HG03139 (cell line): ENCODE results near the gene PHRF1.

Source experiments
- ATAC-seq: cut with Tn5 transposase; IDR thresholded peaks from one replicate; pipeline ENCODE4 v1.9.1; 2021; ENCODE audit not compliant: unreplicated experiment

Gene PHRF1

DNA sequence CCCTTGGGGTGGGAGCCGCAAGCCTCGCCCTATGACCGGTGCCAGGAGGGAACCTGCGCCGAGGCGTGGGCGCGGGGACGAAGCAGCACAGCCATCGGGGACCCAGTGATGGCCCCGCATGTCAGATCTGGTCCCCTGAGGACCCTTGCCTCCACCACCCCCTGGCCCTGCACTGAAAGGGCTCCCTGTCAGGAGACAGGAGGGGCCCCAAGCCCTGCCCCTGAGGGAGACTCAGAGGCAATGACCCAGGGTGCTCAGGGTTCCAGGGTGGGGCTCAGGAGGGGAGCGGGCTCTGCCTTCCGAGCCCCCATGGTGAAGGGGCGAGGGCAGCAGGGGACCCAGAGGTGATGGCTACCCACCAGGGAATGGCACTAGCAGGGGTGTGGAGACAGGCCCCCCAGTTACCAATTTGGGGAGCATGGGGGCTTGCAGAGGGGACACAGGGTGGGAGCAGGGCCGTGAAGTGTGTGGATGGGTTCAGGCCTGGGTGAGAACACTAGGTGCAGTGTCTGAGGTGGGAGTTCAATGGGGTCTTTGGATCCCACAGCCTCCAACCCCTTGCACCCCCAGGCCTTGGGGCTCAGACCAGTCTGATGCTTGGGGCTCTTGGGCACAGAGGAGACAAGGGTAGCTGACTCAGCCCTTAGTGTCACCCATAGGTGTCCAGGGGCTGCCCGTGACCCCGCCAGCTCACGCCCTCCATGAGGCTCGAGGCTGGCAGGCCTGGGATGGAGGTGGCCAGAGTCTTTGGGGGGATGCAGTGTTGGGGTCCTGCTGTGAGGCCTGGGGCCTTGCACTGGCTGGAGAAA lies 38.4 kb upstream of the PHRF1 start:
- ATAC-seq, result no peak

DNA sequence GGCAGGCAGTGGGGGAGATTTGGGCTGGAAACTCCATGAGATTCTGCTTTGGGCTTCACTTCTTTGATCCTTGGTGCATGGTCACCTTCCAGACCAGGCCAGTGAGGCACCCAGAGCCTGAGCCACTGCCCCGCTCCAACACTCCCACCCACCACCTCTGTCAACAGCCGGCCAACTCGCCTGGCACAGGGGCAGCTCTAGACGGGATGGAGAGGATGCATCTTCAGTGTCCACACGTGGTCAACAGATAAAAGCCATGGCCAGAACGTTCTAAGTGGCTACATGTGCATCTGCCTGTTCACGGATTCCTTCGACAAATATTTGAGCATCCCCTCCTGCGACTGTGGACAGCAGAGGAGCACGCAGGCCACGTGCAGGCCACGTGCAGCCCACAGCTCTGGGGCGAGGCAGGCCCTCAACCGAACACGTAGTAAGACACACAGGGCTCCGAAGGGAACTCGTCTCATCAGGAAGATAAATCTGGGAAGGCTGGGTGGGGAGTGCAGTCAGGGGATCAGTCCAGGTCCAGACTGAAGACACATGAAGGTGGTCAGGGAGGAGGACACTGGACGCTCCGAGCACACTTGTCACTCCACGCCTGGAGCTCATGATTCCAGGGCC lies 37.7 kb upstream of the PHRF1 start:
- no peak for ATAC-seq

DNA sequence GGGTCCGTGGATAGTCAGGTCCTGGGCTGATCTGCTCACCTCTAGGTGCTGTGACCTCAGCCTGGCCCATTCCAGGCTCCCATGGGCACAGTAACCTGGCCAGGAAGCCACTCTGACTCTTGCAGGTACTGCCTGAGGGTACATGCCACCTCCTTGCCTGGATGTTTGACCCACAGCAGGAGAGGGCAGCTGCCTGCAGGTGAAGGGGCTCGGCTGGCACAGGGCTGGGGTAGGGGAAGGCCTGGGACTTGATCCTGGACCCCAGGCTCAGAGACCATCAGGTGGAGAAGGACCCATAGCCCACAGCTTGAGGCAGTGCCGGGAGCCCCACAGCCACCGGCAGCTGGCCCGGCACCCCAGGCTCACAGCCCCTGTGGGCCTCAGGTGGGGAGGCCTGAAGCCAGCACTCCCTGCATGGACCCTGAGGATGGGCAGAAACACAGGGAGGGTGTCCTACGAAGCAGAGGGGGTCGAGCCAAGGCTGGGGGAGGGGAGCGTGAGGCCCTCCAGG lies 36.2 kb upstream of the PHRF1 start:
- no peak for ATAC-seq

DNA sequence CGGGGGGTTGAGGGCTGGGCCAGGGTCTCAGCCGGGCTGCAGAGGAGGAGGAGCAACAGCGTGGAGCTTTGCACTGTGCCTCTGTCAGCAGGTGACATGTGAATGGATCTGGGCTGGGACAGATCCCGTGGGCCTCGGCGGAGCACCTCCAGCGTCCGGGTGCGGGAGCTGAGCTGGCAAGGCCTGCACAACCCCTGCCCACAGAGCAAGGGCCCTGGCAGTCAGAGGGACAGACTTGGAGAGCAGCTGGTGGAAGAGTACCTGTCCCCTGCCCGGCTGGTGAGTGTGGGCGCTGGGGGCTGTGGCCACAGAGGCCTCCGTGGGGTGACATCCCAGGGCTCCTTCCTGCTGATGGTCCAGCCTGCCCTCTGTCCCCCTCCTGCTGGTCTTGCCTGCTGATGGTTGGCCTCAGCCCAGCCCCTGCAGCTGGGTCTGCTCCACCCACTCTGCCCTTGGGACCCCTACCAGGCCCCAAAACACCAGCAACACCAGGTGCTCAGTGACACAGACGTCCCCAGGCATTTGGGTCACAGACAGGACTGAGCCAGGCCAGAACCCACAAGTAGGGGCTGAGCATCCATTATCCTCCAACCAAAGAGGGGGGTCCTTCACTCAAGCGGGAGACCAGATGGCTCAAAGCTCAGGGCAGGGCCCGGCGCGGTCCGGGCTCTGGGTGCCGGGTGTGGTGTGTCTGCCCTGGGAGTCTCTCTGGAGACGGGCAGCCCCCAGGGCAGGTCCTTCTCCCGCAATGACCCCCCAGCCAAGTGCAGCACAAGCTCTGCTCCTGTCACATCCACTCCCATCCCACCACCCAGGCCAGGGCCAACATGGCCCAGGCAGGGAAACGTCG lies 35.5 kb upstream of the PHRF1 start:
- no peak for ATAC-seq

DNA sequence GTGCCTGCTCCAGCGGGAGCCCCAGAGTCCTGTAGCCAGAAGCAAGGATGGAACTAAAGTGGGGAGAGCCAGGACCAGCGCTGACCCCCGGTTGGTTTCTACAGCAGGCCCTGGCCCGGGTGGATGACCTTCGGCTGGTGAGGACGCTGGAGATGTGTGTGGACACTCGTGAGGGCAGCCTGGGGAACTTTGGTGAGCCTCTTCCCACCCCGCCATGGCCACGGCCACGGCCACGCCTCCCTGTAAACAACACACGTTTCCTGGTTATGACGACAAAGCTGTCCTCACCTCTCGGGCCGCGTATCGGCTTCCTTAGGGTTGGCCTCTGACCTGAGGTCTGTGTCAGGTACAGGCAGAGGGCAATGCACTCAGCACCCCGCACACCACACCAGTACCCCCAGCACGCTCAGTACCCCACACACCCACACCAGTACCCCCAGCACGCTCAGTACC lies 34.8 kb upstream of the PHRF1 start:
- no peak for ATAC-seq

DNA sequence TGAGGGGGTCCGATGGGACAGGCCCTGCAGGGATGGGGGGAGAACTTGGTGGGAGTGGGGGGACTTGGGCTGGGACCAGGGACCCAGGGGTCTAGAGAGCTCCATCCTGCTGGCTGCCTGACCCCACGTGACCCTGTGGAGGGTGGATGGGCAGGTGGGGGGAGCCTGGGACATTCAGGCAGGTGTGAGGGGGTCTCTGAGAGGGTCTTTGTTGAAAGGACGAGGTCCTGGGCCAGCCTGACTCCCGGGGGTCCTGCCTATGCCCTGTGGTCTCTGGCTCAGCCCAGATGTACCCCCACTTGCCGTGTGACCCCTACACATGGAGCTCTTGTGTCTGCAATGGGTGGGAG lies 31.5 kb upstream of the PHRF1 start:
- ATAC-seq, result no peak

DNA sequence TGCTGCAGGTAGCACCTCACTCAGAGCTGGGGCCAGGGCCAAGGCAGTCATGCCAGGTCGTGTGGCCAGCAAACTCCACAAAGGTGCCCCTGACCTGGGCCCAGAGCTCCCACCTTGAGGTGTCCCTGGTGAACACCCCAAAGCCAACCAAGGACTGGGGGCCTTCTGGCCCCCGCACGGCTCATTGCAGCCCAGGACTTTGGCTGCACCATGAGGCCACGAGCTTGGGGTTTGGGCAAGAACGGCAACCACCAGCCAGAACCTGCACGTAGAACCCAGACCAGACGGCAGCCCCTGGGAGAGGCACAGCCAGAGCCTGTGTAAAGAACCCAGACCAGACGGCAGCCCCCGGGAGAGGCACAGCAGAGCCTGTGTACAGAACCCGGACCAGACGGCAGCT lies 31.1 kb upstream of the PHRF1 start:
- ATAC-seq, result no peak

DNA sequence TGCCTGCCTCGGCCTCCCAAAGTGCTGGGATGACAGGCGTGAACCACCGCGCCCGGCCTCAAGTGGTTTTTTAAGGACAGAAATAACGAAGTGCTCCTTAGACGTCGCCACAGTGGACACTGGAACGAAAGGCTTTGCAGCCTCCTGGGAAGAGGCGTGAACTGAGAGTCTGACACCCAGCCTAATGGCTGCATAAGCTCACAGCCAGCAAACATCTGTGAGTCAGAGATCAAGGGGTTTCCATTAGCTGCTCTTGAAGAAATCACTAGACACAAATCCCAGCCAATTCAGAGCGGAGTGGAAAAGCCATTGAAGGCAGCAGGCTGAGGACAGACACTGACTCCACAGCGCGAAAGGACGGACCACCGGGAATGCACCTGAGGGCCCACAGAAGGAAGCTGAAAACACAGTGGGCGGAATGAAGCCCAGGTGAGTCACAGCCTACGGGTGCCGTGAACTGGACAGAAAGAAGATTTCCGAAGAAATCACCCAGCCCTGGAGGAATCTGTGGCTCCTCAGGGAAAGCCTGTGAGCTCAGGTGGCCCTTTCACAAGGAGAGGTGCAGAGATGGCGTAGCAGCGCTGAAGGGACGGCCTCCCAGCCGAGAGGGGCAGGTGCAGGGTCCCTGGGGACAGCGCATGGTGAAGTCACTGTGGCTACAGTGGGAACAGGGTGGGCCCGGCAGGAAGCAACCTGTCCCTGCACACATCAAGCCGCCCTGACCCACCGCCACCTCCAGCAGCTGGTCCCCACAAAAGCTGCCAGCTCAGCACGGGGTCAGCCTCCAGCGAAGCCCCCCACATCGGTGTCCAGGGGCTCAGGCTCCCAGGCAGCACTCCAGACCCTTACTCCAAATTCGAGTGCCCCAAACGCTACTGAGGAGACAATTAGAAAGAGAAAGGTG lies 27.3 kb upstream of the PHRF1 start:
- ATAC-seq, result no peak

DNA sequence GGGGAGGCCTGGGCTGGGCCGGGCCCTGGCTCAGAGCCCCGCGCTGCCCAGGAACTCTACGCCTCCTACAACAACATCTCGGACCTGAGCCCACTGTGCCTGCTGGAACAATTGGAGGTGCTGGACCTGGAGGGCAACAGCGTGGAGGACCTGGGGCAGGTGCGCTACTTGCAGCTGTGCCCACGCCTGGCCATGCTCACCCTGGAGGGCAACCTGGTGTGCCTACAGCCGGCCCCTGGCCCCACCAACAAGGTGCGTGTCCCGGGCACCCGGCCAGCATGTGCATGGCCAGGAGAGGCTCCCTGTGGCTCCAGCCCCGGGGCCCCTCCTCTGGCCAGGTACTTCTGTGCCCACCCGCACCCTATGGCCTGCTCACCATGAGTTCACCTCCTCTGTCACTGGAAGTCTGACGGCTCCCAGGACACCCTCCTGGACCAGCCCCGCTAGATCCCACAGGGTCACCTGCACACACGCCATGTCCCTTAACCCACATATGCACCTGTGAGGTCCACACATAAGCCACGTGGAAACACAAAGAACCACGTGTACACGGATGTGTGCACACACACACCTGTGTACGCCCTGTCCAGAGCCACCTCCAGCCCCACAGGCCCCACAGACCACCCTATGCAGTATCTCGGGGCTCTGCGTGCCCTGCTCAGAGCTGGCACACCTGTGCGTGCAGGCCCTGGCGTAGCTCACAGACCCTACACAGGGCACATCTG lies 26.1 kb upstream of the PHRF1 start:
- ATAC-seq, result no peak

DNA sequence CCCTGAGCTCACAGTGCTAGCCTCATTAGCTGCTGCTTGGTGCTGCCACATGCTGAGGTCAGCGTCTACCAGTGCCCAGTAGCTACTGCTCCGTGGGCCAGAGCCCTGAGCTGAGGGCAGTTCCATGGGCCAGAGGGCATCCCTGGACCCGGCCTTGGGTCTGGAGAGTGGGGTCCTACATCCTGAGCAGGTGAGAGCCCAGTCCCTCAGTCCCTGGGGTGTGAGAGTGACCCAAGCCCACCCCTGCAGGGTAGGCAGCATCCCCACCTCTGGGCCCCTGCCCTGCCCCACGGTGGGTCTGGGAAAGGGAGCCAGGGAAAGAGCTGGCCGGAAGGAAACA lies 25.6 kb upstream of the PHRF1 start:
- no peak for ATAC-seq

DNA sequence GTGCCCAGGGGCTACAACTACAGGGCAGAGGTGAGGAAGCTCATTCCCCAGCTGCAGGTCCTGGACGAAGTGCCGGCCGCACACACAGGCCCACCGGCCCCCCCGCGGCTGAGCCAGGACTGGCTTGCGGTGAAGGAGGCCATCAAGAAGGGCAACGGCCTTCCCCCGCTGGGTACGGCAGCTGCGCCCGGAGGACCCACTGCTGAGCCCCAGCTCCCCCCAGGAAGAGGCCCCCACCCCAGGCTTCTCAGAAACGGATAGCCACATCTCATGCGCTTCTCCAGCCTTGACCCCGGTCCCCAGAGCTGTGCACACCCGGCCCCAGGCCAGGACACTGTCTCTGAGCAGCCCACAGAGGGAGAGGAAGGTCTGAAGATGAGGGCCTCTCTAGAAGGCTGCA lies 25.1 kb upstream of the PHRF1 start:
- ATAC-seq, result no peak

DNA sequence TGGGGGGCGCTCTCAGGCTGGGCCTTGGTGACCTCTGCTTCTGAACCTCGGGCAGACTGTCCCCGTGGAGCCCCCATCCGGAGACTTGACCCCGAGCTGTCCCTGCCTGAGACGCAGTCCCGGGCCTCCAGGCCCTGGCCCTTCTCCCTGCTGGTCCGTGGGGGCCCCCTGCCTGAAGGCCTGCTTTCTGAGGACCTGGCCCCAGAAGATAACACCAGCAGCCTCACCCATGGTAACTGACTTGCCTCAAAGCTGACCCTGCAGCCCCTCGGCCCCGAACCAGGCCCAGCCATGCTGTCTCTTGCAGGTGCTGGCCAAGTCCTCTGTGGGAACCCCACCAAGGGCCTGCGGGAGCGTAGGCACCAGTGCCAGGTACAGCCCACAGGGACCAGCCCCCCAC lies 24.7 kb upstream of the PHRF1 start:
- no peak for ATAC-seq

DNA sequence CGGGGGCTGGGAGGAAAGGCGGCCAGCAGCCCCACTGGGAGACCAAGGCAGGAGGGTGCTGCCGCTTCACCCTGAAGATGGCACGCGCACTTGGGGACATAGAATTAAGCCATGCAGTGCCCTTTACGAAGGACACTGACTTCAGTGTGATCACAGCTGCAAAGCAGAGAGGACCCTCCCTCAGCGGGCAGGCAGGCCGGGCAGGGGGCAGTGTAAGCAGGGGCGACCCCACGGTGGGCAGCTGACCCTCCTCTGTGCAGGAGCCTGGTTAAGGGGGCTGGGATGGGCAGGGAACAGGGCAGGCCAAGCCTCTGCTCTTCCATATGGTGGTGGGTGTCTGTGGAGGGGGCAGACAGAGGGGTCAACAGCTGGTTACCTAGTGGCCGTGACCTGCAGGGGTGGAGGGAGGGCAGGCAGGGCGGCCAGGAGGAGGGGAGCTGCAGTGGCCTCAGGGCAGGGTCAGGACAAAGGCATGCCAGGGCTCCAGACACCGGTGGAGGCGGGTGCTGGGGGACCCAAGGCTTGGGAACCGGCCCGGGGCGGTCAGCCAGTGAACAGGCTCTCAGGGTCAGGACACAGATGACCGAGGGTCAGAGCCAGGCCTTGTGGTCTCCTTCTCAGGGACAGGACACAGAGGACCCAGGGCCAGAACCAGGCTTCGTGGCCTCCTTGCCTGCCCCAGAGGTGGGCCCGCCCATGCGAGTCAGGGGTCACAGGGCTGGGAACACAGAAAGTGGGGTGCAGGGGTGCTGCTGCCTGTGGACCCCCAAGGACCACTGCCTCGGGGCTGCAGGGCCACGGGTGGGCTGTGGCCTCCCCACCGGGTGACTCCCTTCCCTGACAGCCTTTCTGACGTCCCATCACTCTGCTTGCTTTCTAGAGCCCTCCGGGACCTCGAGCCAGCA lies 22.9 kb upstream of the PHRF1 start:
- ATAC-seq, result no peak

DNA sequence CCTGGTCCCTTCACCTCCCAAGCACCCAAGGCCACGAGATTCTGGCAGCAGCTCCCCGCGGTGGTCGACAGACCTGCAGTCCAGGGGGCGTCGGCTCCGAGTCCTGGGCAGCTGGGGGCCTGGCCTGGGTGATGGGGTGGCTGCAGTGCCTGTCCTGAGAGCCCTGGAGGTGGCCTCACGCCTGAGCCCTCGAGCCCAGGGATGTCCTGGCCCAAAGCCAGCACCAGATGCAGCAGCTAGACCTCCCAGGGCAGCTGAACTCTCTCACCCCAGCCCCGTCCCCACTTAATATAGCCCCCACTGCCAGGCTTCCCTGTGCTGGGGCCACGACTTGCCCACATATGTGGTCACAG lies 22.3 kb upstream of the PHRF1 start:
- ATAC-seq, result no peak

DNA sequence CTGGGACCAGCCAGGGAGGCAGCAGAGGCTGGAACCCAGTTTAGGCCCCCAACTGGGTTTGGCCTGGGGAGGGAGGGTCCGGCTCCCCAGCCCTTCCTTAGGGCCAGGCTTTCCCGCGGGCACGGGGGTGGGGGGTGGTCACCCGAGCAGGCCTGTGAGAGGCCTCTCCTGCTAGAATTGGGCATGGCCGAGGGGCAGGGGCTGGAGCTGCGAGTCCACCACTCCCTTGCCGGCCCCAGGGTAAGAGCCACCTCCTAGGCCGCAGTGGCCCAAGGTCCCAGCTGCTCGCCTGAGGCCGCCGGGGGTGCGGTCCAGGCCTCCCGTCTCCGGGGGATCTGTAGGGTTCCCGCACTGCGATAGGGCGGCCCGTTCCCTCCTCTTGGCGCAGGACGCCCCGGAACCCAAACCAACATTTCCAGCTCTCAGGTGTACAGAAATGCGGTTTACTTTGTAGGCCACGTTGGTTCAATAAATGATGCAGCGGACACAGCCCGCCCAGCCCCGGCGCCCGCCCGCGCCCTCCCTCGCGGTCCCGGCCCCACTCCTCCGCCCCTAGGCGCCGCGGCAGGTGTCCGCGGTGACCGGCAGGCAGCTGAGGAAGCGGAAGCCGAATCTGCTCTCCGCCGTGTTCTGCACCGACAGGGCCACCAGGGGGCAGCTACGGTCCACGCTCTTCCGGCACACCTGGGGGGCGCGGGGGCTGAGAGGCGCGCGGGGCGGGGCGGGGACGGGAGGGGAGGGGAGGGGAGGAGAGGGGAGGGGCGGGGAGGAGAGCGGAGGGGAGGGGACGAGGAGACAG lies 21.6 kb upstream of the PHRF1 start:
- no peak for ATAC-seq

DNA sequence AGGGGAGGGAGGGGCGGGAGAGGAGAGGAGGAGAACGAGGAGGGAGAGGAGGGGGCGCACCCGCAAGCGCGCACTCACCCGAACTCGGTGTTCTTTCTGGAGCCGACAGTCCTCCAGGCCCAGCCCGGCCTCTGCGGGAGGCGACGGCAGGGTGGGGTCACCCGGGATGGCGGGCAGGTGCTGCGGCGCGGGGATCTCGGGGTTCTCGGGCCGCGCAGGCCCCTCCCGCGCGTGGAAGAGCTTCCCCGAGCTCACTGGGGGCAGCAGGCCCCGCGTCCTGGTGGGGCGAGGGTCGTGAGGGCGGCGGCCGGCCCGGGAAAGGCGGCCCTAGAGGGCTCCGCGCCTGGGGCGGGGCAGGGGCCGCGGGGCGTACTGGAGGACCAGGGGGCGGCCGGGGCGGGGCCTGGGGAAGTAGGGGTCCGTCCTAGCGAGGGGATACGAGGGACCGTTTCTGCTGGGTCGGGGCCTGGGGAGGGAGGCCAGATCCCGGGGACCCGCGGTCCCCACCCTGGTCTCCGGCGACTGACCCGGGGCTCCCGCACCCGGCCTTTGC lies 21.0 kb upstream of the PHRF1 start:
- ATAC-seq, result no peak

DNA sequence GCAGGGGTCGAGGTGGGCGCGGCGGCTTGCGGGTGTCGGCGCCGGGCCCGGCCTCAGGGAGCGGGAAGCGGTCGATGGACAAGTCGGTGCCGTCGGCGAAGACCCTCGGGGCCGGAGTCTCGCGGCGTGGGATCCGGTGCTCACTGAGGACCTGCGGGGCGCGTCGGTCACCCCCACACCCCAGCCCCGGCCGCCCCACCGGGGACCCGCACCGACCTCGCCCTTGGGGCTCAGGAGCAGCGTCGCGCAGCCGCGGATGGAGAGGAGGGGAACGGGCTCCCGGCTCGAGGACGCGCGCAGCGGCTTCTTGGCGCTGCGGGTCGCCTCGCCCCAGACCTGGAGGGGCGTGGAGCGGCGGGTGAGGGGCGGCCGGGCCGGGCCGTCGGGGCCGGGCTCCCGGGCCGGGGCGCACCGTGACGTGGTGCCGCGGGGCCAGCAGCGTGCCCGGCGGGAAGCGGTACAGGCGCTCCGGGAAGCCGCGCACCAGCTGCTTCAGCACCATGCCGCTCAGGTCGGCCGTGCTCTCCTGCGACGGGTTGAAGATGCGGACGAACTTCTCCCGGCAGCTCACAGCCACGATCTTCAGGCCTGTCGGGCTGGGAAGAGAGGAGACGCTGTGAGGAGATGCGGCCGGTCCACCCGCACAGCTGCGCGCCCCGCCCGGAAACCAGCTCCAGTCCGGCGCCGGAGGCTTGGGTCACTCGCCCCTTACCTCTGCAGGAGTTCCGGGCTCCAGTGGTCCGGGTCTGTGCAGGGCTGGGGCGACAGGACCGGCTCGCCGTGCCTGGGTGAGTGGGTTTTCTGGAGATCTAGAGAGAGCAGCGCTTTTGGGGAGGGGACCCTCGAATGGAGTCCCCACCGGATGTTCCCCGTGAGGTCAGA lies 20.2 kb upstream of the PHRF1 start:
- no peak for ATAC-seq
